PC-9 (cell line): ENCODE measurements around the gene FRMD4B. TPM values are rescaled to one million over a fixed set of nuclear protein-coding genes. Genes with fewer than 3 reads are reported as not detected.

Experiments used
- BruUV-seq: library from RNA; stranded (reverse); fragments of 400-500 nt; replicated peaks from 2 replicates; lab custom pipeline; 2021; lab: Mats Ljungman, UMichigan
- CTCF ChIA-PET: fragments of 300-600 bp; sonication (Branson Sonifier 250); formaldehyde crosslinking; loops from one replicate; lab custom pipeline; 2022; ENCODE audit warnings: antibody characterized with exemption; lab: Charles Lee
- POLR2A ChIA-PET: fragments of 300-600 bp; sonication (Branson Sonifier 250); formaldehyde crosslinking; loops from one replicate; lab custom pipeline; 2022; ENCODE audit warnings: antibody characterized with exemption; ENCODE audit not compliant: unreplicated experiment; lab: Charles Lee
- DNase-seq, 2 experiments: peaks; one replicate each; pipeline versions ENCODE4 v3.0.0 to v3.0.0-alpha.2; 2015 to 2022; ENCODE audit warnings: mixed read lengths in 1 of 2
- H2AFZ ChIP-seq: fragments of 200-600 bp; sonication (generic); 2 replicates; pipeline ENCODE4 v1.8.1; 2017; ENCODE audit warnings: antibody characterized with exemption
- H3F3A ChIP-seq: fragments of 200-600 bp; sonication (generic); 2 replicates; pipeline ENCODE4 v1.8.1; 2017; ENCODE audit warnings: antibody characterized with exemption, mild to moderate bottlenecking, low read depth; ENCODE audit not compliant: insufficient read depth
- H3K27ac ChIP-seq: fragments of 200-600 bp; sonication (generic); 2 replicates; pipeline ENCODE4 v1.6.1; 2016; ENCODE audit warnings: mixed run types
- H3K27me3 ChIP-seq: fragments of 200-600 bp; sonication (generic); 2 replicates; pipeline ENCODE4 v1.6.1; 2016; ENCODE audit warnings: low read depth, mixed run types; ENCODE audit not compliant: insufficient read depth
- H3K36me3 ChIP-seq: fragments of 200-600 bp; sonication (generic); 2 replicates; pipeline ENCODE4 v1.6.1; 2016; ENCODE audit warnings: low read depth, mixed run types
- H3K4me1 ChIP-seq: fragments of 200-600 bp; sonication (generic); replicated peaks from 2 replicates; pipeline ENCODE4 v1.6.1; 2016; ENCODE audit warnings: mixed run types; ENCODE audit not compliant: insufficient read depth
- H3K4me2 ChIP-seq: fragments of 200-600 bp; sonication (generic); 2 replicates; pipeline ENCODE4 v1.6.1; 2017; ENCODE audit warnings: mixed run types
- H3K4me3 ChIP-seq: fragments of 200-600 bp; sonication (generic); 2 replicates; pipeline ENCODE4 v1.6.1; 2016; ENCODE audit warnings: mixed run types
- H3K79me2 ChIP-seq: fragments of 200-600 bp; sonication (generic); 2 replicates; pipeline ENCODE4 v1.6.1; 2017; ENCODE audit warnings: low read depth, mixed run types
- H3K9me2 ChIP-seq: fragments of 200-600 bp; sonication (generic); 2 replicates; pipeline ENCODE4 v1.8.1; 2017; ENCODE audit warnings: mild to moderate bottlenecking; ENCODE audit not compliant: insufficient read depth
- H3K9me3 ChIP-seq: fragments of 200-600 bp; sonication (generic); 2 replicates; pipeline ENCODE4 v1.8.1; 2016; ENCODE audit warnings: low read depth; ENCODE audit not compliant: insufficient read depth
- H4K20me1 ChIP-seq: fragments of 200-600 bp; sonication (generic); 2 replicates; pipeline ENCODE4 v1.8.1; 2017; ENCODE audit not compliant: insufficient read depth
- EZH2 ChIP-seq: fragments of 200-600 bp; sonication (generic); IDR thresholded peaks from 2 replicates; pipeline ENCODE4 v1.8.0; 2017; ENCODE audit warnings: antibody characterized with exemption, low read depth
- intact Hi-C: fragments of 100-400 bp; cut with micrococcal nuclease; formaldehyde crosslinking; loops from one replicate; pipeline ENCODE4 v1.10.0; 2022; ENCODE audit not compliant: unreplicated experiment
- total RNA-seq: library from RNA; stranded (reverse); gene quantifications from 2 replicates; pipeline ENCODE4 v1.2.3, GENCODE V29; 2021
- TF ChIP-seq, protein P1 (sequence below): fragments of 200-600 bp; sonication (generic); conservative IDR thresholded peaks from 2 replicates; pipeline ENCODE4 v1.6.1; 2017; ENCODE audit warnings: mixed run types, antibody characterized with exemption, mild to moderate bottlenecking, moderate library complexity

Gene FRMD4B
- total RNA-seq, 1 experiment from 2014 or later = 10.2 TPM

DNA sequence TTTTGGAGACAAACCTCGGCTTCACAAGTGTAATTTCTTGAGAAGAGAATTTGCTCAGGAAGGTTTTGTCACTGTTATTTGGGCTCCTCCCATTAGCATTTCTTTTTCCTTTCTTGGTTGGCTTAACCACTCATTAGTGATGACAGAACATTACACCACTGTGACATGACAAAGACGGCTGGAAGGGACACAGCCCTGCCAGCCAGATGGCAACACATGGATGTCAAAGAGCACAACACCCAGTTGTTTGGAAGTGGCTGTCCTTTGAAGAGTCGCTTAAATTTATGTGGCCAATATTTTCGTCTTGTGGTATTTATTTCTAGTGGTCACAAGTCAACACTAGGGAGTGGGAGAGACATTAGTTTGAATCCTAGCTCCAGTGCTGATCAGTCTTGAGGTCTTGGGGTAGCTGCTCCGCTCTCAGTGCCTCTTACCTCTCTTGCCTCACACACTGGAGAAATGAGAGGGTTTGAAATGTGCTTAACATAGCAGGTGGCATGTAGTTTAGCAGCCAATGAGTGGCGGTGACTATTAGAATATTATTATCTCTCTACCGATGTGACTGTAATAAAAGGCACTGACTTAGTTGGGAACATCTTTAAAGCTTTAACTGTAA, 92.8 kb downstream of the FRMD4B start:
- Histone ChIP-seq H3K27ac (peak overlapping the region; percentile 66), H2AFZ (no peak overlapping the region), H4K20me1 (no peaks in the 10 kb centered on the region), H3K36me3 (no peaks in the 10 kb centered on the region), H3K9me3 (no peaks in the 10 kb centered on the region), H3K4me3 (no peak overlapping the region), H3F3A (peaks cover 17% of the 10 kb centered on the region; the same call in 1 of the 2 replicates), H3K9me2 (no peaks in the 10 kb centered on the region), H3K4me1 (peaks cover 23% of the 10 kb centered on the region), H3K4me2 (no peak overlapping the region), H3K27me3 (no peaks in the 10 kb centered on the region), H3K79me2 (no peaks in the 10 kb centered on the region)
- TF ChIP-seq EZH2 = no peak
- TF ChIP-seq, protein P1, sequence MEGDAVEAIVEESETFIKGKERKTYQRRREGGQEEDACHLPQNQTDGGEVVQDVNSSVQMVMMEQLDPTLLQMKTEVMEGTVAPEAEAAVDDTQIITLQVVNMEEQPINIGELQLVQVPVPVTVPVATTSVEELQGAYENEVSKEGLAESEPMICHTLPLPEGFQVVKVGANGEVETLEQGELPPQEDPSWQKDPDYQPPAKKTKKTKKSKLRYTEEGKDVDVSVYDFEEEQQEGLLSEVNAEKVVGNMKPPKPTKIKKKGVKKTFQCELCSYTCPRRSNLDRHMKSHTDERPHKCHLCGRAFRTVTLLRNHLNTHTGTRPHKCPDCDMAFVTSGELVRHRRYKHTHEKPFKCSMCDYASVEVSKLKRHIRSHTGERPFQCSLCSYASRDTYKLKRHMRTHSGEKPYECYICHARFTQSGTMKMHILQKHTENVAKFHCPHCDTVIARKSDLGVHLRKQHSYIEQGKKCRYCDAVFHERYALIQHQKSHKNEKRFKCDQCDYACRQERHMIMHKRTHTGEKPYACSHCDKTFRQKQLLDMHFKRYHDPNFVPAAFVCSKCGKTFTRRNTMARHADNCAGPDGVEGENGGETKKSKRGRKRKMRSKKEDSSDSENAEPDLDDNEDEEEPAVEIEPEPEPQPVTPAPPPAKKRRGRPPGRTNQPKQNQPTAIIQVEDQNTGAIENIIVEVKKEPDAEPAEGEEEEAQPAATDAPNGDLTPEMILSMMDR = no peak
- DNase-seq = no peak
- POLR2A ChIA-PET = interaction anchor here (0.6 kb wide), 1 partner anchor 56 kb away, joined by 4 read pairs; no protein-coding TSS in a partner anchor
- CTCF ChIA-PET = interaction anchor here (1.6 kb wide), 1 partner anchor 13 kb away, joined by 5 read pairs; no protein-coding TSS in a partner anchor
- BruUV-seq = no TSS peak
- intact Hi-C loops = no loop called here

DNA sequence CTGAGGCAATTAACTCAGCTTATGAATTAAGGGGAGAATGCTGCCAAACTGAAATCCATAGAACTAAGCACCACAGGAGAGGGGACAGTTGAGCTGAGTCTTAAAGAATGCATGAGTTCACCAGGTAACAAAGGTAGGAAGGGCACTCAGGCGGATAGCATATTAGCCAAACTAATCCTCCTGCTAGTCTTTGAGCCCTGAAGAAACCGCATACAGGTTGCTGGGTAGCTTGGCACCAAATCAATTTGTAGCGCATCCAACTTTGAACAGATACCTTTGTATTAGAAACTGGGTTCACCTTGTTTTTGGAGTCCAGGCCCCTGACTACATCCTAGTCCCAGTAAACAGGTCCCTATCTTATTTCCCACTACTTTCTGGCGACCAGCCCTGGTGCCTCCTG, 93.7 kb downstream of the FRMD4B start:
- no peaks in the 10 kb centered on the region for H3K79me2 ChIP-seq
- H2AFZ ChIP-seq = no peak overlapping the region
- no peak overlapping the region for H3K27ac ChIP-seq
- TF ChIP-seq EZH2 = no peak
- TF ChIP-seq, protein P1 = no peak
- ChIA-PET POLR2A (interaction anchor here (0.6 kb wide), 1 partner anchor 92 kb away, joined by 3 read pairs; no protein-coding TSS in a partner anchor), CTCF (interaction anchor here (1.6 kb wide), 1 partner anchor 14 kb away, joined by 5 read pairs; no protein-coding TSS in a partner anchor)
- H3K4me3 ChIP-seq = no peak overlapping the region
- H3K9me3 ChIP-seq = no peaks in the 10 kb centered on the region
- no peaks in the 10 kb centered on the region for H3K27me3 ChIP-seq
- no peaks in the 10 kb centered on the region for H3K9me2 ChIP-seq
- H3K36me3 ChIP-seq = no peaks in the 10 kb centered on the region
- intact Hi-C loops = no loop called here
- H3F3A ChIP-seq = peaks cover 17% of the 10 kb centered on the region; the same call in 1 of the 2 replicates
- H4K20me1 ChIP-seq = no peaks in the 10 kb centered on the region
- DNase-seq = peak; percentile 29 to 34
- BruUV-seq = no TSS peak
- peaks cover 23% of the 10 kb centered on the region for H3K4me1 ChIP-seq
- H3K4me2 ChIP-seq = no peak overlapping the region

DNA sequence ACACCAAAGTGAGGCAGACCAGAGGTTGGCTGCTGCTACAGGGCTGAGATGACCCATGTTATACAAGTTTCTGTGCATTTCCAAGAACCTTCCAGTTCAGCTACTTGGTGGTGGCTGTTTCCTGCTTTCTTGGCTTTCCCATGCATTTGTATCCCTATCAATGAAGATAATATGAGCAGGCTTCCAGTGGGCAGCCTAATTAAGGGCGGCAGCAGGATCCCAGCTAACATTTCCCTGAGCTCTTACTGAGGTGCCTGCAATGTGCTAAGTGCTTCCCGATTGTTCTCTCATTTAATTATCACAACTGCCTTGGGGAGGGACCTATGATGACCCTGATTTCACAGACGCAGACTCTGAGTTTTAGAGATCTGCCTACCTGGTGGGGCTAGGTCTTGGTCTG, 95.5 kb downstream of the FRMD4B start:
- no peak for TF ChIP-seq EZH2
- TF ChIP-seq, protein P1 = no peak
- Histone ChIP-seq H3K4me2 (no peak overlapping the region), H3K27ac (no peak overlapping the region), H3K27me3 (no peaks in the 10 kb centered on the region), H3K79me2 (no peaks in the 10 kb centered on the region), H4K20me1 (no peaks in the 10 kb centered on the region), H3K4me3 (no peak overlapping the region), H3K9me2 (no peaks in the 10 kb centered on the region), H3K9me3 (no peaks in the 10 kb centered on the region), H3K36me3 (no peaks in the 10 kb centered on the region), H3F3A (peaks cover 17% of the 10 kb centered on the region; the same call in 1 of the 2 replicates), H2AFZ (no peak overlapping the region), H3K4me1 (peaks cover 23% of the 10 kb centered on the region)
- ChIA-PET POLR2A (no interaction called here), CTCF (no interaction called here)
- no peak for DNase-seq
- intact Hi-C loops = no loop called here
- no TSS peak for BruUV-seq
